ENCODE data around the gene SSU72. TPM values are rescaled to one million over a fixed set of nuclear protein-coding genes. Genes with fewer than 3 reads are reported as not detected.
A peak's percentile ranks its signal among the peaks of the same experiment; 100 is the strongest.

SSU72 gene
- total RNA-seq, 1 experiment from 2014 or later: 179 TPM

GRCh38 chr1:1537626-1538250 lies 36.9 kb downstream of the SSU72 start:
- H4K91ac ChIP-seq (ENCODE audit: insufficient read length, low read depth, low read length): no peak overlapping the region
- DNase-seq: no peak
- Mint-ChIP-seq H3K27ac (no peak overlapping the region), H3K4me1 (peaks cover 0 to 4% of the 10 kb centered on the region in 2 experiments; a peak in 2 of 4 replicates), H3K27me3 (ENCODE audit: low read depth) (no peaks in the 10 kb centered on the region), H3K4me3 (peak overlapping the region in 1 of 2 experiments; percentile 29; a peak in 2 of 5 replicates), H3K36me3 (ENCODE audit: insufficient read depth in 1 of 3, low read depth in 3 of 3) (peaks cover 0 to 22% (median 15%) of the 10 kb centered on the region in 3 experiments; a peak in 6 of 7 replicates), H3K9me3 (no peaks in the 10 kb centered on the region; a peak in 1 of 5 replicates)
- H3K14ac ChIP-seq (ENCODE audit: insufficient read depth, low read length): no peak overlapping the region
- no peaks in the 10 kb centered on the region for H4K20me1 ChIP-seq (ENCODE audit: control insufficient read depth, insufficient read depth, insufficient read length)
- H3K23me2 ChIP-seq (ENCODE audit: insufficient read length, low read depth, low read length, poor library complexity, severe bottlenecking): peaks cover 7% of the 10 kb centered on the region
- H2BK15ac ChIP-seq (ENCODE audit: low read depth, low read length): no peak overlapping the region
- H2BK20ac ChIP-seq (ENCODE audit: low read depth, low read length, poor library complexity, severe bottlenecking): no peak overlapping the region
- H3K27me3 ChIP-seq (ENCODE audit: insufficient read depth, low read length): no peaks in the 10 kb centered on the region
- no peak overlapping the region for H3K23ac ChIP-seq (ENCODE audit: insufficient read length, low read depth, low read length)
- H3T11ph ChIP-seq (ENCODE audit: low read length): no peak overlapping the region
- H3K9me3 ChIP-seq (ENCODE audit: control insufficient read depth, low read depth, low read length): no peaks in the 10 kb centered on the region
- no peaks in the 10 kb centered on the region for H3K4me1 ChIP-seq (ENCODE audit: insufficient read depth, low read length)
- no peak overlapping the region for H4K8ac ChIP-seq (replicated peaks; ENCODE audit: insufficient read length, low read depth, low read length)
- no peak overlapping the region for H3K4me2 ChIP-seq (ENCODE audit: insufficient read depth, insufficient read length, low read length)
- H3K79me2 ChIP-seq (ENCODE audit: insufficient read depth, low read length): no peaks in the 10 kb centered on the region
- no peak overlapping the region for H3K9ac ChIP-seq (ENCODE audit: extremely low read depth, insufficient read length, low read length)
- H2BK12ac ChIP-seq (ENCODE audit: insufficient read length, low read depth, low read length): no peak overlapping the region
- no peak overlapping the region for H3K4ac ChIP-seq (ENCODE audit: low read depth, low read length)
- H3K18ac ChIP-seq (ENCODE audit: insufficient read length, low read depth, low read length): no peak overlapping the region
- no peak overlapping the region for H3K27ac ChIP-seq (ENCODE audit: insufficient read length, low read depth, low read length)
- no peak overlapping the region for H2AK5ac ChIP-seq (ENCODE audit: insufficient read length, low read length)
- TF ChIP-seq CTCF (conservative IDR thresholded peaks at IDR 0.05): no peak
- H2AFZ ChIP-seq (ENCODE audit: low read length): no peak overlapping the region
- no peak overlapping the region for H4K5ac ChIP-seq (ENCODE audit: insufficient read length, low read depth, low read length)
- H3K79me1 ChIP-seq (ENCODE audit: insufficient read depth, low read depth, low read length, poor library complexity, severe bottlenecking): no peaks in the 10 kb centered on the region
- no peak overlapping the region for H2BK120ac ChIP-seq (ENCODE audit: low read depth, low read length, poor library complexity, severe bottlenecking)
- no peak overlapping the region for H2BK5ac ChIP-seq (ENCODE audit: insufficient read length, low read length)
- WGBS (ENCODE audit: extremely low coverage, insufficient read length, low lambda C conversion rate): no CpG with 5 or more reads among the region's 32 CpGs
- no peak overlapping the region for H3K56ac ChIP-seq (ENCODE audit: insufficient read length, low read depth, low read length)
